ENCODE results near the gene KCNK1. TPM values are rescaled to one million over a fixed set of nuclear protein-coding genes. Genes with fewer than 3 reads are reported as not detected.

Gene KCNK1
- total and polyA plus RNA-seq, 2 of the 8 experiments (the other 6 are each of a cell fraction or from before 2014, with no cell fraction given), result 11.9 to 16.5 TPM

DNA sequence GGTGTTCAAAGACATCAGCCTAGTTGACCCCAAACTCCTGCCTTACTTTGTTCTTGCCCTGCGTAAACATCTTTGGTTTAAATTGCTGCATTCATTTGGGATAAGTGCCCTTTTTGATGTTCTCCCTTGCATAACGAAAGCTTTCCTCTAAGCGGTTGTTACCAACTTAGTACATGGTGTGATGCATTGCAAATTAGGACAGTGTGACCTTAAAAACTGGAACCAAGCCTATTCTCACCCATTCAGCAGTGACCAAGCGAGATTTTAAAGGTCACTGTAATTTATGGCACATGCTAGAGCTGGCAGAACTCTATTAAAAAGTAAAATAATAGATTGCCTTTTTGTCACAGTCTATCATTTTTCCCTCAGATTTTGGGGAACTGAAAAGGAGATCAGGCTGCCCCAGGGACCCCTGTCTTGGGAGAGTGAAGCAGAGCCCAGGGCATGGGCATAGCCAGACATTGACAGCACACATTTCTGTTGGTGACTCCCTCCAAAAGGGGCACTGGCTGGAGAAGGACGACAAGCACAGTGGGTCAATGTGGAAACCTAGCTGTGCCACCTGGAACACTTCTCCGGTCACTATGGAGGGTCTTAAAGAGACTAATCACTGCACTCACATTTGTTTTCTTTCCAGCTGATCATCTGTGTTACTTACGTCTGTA is 63.9 kb downstream of the KCNK1 start (continued):
- TF ChIP-seq, protein P1, sequence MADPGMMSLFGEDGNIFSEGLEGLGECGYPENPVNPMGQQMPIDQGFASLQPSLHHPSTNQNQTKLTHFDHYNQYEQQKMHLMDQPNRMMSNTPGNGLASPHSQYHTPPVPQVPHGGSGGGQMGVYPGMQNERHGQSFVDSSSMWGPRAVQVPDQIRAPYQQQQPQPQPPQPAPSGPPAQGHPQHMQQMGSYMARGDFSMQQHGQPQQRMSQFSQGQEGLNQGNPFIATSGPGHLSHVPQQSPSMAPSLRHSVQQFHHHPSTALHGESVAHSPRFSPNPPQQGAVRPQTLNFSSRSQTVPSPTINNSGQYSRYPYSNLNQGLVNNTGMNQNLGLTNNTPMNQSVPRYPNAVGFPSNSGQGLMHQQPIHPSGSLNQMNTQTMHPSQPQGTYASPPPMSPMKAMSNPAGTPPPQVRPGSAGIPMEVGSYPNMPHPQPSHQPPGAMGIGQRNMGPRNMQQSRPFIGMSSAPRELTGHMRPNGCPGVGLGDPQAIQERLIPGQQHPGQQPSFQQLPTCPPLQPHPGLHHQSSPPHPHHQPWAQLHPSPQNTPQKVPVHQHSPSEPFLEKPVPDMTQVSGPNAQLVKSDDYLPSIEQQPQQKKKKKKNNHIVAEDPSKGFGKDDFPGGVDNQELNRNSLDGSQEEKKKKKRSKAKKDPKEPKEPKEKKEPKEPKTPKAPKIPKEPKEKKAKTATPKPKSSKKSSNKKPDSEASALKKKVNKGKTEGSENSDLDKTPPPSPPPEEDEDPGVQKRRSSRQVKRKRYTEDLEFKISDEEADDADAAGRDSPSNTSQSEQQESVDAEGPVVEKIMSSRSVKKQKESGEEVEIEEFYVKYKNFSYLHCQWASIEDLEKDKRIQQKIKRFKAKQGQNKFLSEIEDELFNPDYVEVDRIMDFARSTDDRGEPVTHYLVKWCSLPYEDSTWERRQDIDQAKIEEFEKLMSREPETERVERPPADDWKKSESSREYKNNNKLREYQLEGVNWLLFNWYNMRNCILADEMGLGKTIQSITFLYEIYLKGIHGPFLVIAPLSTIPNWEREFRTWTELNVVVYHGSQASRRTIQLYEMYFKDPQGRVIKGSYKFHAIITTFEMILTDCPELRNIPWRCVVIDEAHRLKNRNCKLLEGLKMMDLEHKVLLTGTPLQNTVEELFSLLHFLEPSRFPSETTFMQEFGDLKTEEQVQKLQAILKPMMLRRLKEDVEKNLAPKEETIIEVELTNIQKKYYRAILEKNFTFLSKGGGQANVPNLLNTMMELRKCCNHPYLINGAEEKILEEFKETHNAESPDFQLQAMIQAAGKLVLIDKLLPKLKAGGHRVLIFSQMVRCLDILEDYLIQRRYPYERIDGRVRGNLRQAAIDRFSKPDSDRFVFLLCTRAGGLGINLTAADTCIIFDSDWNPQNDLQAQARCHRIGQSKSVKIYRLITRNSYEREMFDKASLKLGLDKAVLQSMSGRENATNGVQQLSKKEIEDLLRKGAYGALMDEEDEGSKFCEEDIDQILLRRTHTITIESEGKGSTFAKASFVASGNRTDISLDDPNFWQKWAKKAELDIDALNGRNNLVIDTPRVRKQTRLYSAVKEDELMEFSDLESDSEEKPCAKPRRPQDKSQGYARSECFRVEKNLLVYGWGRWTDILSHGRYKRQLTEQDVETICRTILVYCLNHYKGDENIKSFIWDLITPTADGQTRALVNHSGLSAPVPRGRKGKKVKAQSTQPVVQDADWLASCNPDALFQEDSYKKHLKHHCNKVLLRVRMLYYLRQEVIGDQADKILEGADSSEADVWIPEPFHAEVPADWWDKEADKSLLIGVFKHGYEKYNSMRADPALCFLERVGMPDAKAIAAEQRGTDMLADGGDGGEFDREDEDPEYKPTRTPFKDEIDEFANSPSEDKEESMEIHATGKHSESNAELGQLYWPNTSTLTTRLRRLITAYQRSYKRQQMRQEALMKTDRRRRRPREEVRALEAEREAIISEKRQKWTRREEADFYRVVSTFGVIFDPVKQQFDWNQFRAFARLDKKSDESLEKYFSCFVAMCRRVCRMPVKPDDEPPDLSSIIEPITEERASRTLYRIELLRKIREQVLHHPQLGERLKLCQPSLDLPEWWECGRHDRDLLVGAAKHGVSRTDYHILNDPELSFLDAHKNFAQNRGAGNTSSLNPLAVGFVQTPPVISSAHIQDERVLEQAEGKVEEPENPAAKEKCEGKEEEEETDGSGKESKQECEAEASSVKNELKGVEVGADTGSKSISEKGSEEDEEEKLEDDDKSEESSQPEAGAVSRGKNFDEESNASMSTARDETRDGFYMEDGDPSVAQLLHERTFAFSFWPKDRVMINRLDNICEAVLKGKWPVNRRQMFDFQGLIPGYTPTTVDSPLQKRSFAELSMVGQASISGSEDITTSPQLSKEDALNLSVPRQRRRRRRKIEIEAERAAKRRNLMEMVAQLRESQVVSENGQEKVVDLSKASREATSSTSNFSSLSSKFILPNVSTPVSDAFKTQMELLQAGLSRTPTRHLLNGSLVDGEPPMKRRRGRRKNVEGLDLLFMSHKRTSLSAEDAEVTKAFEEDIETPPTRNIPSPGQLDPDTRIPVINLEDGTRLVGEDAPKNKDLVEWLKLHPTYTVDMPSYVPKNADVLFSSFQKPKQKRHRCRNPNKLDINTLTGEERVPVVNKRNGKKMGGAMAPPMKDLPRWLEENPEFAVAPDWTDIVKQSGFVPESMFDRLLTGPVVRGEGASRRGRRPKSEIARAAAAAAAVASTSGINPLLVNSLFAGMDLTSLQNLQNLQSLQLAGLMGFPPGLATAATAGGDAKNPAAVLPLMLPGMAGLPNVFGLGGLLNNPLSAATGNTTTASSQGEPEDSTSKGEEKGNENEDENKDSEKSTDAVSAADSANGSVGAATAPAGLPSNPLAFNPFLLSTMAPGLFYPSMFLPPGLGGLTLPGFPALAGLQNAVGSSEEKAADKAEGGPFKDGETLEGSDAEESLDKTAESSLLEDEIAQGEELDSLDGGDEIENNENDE (IDR thresholded peaks at IDR 0.05; ENCODE audit: insufficient replicate concordance, low read length), result no peak
- no peak for TF ChIP-seq PHF8 (conservative IDR thresholded peaks at IDR 0.05; ENCODE audit: low read depth, low read length)
- no peak for TF ChIP-seq TAF1 (IDR thresholded peaks at IDR 0.05; ENCODE audit: low read depth, low read length)
- TF ChIP-seq RNF2 (IDR thresholded peaks at IDR 0.05; ENCODE audit: borderline replicate concordance, low read depth, low read length, missing control alignments, poor library complexity, severe bottlenecking), result no peak
- no peak for TF ChIP-seq POLR2AphosphoS5 (IDR thresholded peaks at IDR 0.05; ENCODE audit: low read depth, low read length)
- TF ChIP-seq CBX8 (IDR thresholded peaks at IDR 0.05; ENCODE audit: borderline replicate concordance, low read depth, low read length), result no peak
- TF ChIP-seq, protein P2, sequence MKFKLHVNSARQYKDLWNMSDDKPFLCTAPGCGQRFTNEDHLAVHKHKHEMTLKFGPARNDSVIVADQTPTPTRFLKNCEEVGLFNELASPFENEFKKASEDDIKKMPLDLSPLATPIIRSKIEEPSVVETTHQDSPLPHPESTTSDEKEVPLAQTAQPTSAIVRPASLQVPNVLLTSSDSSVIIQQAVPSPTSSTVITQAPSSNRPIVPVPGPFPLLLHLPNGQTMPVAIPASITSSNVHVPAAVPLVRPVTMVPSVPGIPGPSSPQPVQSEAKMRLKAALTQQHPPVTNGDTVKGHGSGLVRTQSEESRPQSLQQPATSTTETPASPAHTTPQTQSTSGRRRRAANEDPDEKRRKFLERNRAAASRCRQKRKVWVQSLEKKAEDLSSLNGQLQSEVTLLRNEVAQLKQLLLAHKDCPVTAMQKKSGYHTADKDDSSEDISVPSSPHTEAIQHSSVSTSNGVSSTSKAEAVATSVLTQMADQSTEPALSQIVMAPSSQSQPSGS (IDR thresholded peaks at IDR 0.05; ENCODE audit: low read length), result no peak
- no peak for TF ChIP-seq RFX5 (IDR thresholded peaks at IDR 0.05; ENCODE audit: borderline replicate concordance, low read depth, low read length)

Measured in H1 (cell line).